Pons (tissue), 1 donor: ENCODE results near the gene FAM98A.

Source experiments
- DNase-seq: peaks from one replicate; pipeline ENCODE4 v3.0.0-alpha.2; 2016; ENCODE audit warnings: low spot score

The FAM98A gene

DNA sequence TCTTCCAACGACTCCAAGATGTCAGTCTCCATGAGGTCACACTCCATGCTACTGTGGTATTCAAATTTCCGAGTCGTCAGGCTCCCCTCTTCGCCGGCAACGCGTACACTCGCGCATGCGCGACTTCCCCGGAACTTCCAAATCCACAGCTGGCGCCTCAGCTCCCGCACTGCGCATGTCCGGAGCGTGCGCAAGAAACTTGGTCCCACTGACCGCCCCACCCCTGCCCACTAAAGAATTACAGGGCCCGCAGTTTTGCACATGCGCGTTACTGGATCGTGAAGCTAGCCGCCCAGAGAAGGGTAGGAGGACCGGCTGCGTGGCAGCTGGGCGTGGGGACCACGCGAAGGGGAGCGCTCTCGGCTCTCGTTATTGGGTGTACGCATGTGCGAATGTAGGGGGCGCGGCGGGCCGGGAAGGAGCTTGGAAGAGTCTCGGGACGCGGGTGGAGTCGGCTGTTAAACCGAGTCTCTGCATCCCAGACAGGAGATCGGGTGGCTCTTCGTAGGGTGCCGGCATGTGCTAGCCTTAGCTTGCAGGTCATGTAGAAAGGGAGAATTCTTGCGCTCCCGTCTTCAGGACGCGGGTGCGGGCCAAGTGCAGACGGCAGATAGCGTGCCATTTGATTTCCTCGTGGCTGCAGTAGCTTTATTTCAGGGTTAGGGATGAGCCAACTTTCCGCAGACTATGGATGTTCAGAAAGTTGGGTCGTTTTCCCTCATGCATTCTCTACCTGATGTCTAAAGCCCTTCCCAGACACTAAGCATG, at the start of gene FAM98A:
Gene FAM98A (minus strand): TSS at position 125 of the 768 bp plus-strand sequence. CDS start 78 bp downstream, at position 47.
- DNase-seq: peak; percentile 99

- no peak for DNase-seq
These were observed 46.8 kb upstream of the FAM98A start for GRCh38 chr2:33645861-33646260.

DNA sequence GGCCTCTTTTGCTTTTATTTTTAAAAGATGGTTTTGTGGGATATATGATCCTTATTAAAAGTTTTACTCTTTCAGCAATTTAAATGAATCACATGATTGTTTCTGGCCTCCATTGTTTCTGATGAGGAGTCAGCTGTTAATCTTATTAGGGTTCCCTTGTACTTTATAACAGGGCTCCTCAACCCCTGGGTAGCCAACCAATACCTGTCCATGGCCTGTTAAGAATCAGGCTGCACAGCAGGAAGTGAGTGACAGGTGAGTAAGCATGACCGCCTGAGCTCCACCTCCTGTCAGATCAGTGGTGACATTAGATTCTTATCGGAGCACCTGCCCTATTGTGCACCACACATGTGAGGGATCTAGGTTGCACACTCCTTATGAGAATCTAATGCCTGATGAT, 45.1 kb upstream of the FAM98A start:
- DNase-seq: no peak

DNA sequence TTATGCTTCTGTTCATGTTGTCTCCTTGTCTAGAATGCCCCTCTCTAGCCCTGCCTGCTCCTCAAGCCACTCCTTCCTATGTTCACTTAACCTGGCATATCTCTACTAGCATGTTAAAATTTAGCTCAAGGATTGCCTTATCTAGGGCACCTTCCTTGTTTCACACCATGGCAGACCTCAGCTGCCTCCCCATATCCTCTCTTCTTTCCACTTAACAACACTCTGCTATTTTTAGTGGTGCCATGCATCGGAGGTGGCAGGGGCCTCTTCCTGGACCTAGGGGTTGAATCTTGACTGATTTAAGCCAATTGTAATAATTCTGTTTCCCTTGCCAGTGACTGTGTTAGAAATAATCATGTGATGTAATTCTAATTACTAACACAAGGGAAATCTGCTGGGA, 36.9 kb upstream of the FAM98A start:
- no peak for DNase-seq

- DNase-seq: no peak
These were observed 35.3 kb upstream of the FAM98A start for GRCh38 chr2:33634261-33634910.

DNA sequence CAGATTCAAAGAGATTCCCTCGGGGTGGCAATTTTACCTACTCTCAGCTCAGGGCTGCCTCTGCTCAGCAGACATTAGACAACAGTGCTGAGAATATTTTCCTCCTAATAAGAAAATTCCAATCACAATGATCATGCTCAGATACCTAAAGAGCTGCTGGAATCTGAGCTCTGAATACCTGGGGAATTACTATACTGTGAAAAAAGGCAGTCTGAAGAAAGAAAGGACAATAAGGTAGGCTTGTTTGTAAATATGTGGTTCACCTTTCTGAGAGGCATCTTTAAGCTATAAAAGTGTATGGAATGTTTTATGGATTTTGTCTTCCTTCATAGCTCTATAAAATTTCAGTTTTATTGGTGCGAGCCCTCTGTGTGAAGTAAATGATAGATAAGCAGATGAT, 34.2 kb upstream of the FAM98A start:
- DNase-seq: no peak

- DNase-seq: no peak
These were observed 33.7 kb upstream of the FAM98A start for GRCh38 chr2:33632831-33633230.

- no peak for DNase-seq
These were observed 29.1 kb upstream of the FAM98A start for GRCh38 chr2:33628031-33628827.

GRCh38 chr2:33619028-33619427, 19.9 kb upstream of the FAM98A start:
- no peak for DNase-seq

DNA sequence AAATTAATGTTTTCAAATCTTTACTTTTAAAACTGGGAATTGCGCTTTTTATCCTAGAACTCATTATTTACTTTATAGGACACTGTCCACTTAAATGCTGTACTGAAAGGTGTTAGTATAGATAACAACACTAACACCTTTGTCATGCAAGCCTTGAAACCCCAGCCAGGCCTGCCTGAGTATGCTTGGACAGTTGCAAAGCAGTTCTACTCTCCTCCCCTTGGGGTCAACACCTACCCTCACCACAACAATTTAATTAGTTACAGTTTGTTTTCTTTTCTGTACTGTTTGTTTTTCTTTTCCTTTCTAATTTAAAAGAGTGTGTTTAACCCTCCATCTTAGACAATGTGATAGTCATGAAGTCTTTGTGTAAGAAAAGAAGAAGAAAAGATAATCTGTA, 18.9 kb upstream of the FAM98A start:
- DNase-seq: no peak

- no peak for DNase-seq
These were observed 18.3 kb upstream of the FAM98A start for GRCh38 chr2:33617401-33617800.

GRCh38 chr2:33616873-33617272, 17.8 kb upstream of the FAM98A start:
- no peak for DNase-seq

GRCh38 chr2:33614190-33614589, 15.1 kb upstream of the FAM98A start:
- no peak for DNase-seq

DNA sequence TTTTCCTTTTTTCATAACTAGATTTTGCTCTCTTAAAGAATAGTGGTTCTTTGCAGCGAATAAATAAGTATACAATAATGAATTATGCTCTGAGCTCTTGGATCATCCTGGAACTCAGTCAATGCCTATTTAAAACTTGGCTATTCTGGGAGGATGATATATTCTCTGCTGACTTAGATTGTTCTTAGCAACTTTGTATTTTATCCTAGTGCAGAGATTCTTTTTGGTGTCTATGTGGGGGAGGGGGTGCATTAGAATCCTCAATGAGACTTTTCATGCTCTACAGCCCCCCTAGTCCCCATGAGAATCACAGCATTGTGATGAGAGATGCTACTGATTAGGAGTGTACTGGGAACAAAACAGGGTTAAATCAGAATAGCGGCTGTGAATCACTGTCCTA, 8.8 kb upstream of the FAM98A start:
- DNase-seq: no peak

- no peak for DNase-seq
These were observed 8.2 kb upstream of the FAM98A start for GRCh38 chr2:33607251-33607721.

GRCh38 chr2:33606622-33607021, 7.5 kb upstream of the FAM98A start:
- no peak for DNase-seq

DNA sequence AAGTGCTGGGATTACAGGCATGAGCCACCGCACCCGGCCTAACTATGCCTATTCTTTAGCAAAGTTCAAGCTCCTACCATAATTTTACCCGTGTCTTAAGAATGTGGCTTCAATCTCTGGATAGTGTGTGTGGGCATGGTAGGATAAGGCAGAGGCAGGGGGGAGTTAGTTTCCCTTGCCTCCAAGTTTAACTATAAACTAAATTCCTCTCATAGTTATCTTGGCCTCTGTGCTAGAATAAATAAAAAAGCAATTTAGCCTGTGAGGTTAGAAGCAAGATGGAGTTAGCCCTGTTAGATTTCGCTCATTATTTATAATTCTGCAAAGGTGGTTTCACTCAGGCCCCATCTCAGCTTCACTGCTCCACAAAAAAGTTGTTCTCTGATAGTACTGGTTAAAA, 7.0 kb upstream of the FAM98A start:
- DNase-seq: no peak

- no peak for DNase-seq
These were observed 6.0 kb upstream of the FAM98A start for GRCh38 chr2:33605056-33605455.

DNA sequence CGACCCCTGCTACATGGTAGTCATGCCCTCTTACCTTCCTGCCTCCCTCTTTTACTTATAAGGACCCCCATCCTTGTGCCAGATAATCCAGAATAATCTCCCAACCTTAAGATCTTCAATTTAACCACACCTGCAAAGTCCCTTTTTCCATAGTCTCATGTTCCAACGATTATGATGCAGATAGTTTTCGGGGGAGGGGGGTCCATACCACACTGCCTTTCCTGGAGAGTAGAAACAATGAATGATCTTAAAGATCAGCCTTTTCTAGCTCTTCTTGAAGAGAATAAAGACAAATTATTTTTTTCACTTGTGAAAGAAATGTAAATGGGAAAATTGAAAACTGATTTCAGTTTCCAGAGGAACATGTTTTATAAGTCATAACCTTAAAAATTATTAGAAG, 4.3 kb upstream of the FAM98A start:
- no peak for DNase-seq

DNA sequence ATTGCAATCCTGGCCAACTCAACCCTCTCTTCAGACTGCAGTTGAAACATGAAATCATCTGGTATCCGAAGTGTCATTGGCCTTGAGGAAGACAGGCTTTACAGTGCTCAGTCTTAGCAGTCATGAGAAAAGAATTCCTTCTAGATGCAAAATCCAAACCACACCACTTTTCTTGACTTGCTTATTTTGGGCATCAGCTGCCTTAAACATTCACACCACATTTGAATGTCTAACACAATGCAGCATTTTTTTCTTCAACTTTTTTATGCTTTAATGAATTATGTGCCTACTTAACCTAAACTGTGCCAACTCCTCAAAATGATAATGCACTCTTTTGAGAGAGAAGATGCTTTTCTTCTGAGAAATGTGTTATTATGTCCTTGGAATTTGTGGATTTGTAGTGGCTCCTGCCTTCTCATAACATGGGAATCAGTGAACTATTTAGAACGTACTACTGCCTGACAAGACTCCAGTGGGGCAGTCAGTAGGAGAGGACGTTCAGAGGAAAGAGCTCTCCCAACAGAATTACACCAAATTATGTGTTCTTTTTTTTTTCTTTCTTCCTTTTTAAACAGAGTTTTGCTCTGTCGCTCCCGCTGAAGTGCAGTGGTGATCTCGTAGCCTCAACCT, 3.2 kb upstream of the FAM98A start:
- DNase-seq: no peak

GRCh38 chr2:33599943-33600192, 769 bp upstream of the FAM98A start:
- no peak for DNase-seq

GRCh38 chr2:33598561-33599174, 431 bp downstream of the FAM98A start:
- no peak for DNase-seq
